A673 (cell line): ENCODE measurements around the gene OR7G2. TPM values are rescaled to one million over a fixed set of nuclear protein-coding genes. Genes with fewer than 3 reads are reported as not detected.

Source experiments
- BruUV-seq: library from RNA; stranded (reverse); fragments of 400-500 nt; replicated peaks from 2 replicates; lab custom pipeline; 2021; lab: Mats Ljungman, UMichigan
- CTCF ChIA-PET: fragments of 300-600 bp; sonication (Branson Sonifier 250); formaldehyde crosslinking; loops from one replicate; lab custom pipeline; 2022; ENCODE audit warnings: antibody characterized with exemption; lab: Charles Lee
- POLR2A ChIA-PET: fragments of 300-600 bp; sonication (Branson Sonifier 250); formaldehyde crosslinking; loops from one replicate; lab custom pipeline; 2022; ENCODE audit warnings: antibody characterized with exemption; ENCODE audit not compliant: low non-redundant PET; lab: Charles Lee
- DNase-seq: peaks from one replicate; pipeline ENCODE4 v3.0.0-alpha.2; 2015; ENCODE audit warnings: low spot score
- H3K27ac ChIP-seq: fragments of 200-600 bp; sonication (generic); 2 replicates; pipeline ENCODE4 v1.5.1; 2016; ENCODE audit warnings: mixed run types, low read depth, mild to moderate bottlenecking, mixed read lengths, antibody characterized with exemption, low read length; ENCODE audit not compliant: poor library complexity, severe bottlenecking
- H3K27me3 ChIP-seq: fragments of 200-600 bp; sonication (generic); replicated peaks from 2 replicates; pipeline ENCODE4 v1.6.1; 2017; ENCODE audit warnings: mixed run types, low read depth, mild to moderate bottlenecking, mixed read lengths, antibody characterized with exemption, low read length; ENCODE audit not compliant: insufficient read depth, poor library complexity
- H3K36me3 ChIP-seq: fragments of 200-600 bp; sonication (generic); 2 replicates; pipeline ENCODE4 v1.6.1; 2016; ENCODE audit warnings: mixed run types, mild to moderate bottlenecking, mixed read lengths, antibody characterized with exemption, low read length; ENCODE audit not compliant: insufficient read depth, poor library complexity, severe bottlenecking
- H3K4me1 ChIP-seq: fragments of 200-600 bp; sonication (generic); 2 replicates; pipeline ENCODE4 v1.6.1; 2017; ENCODE audit warnings: mixed run types, mild to moderate bottlenecking, mixed read lengths, antibody characterized with exemption, low read length; ENCODE audit not compliant: insufficient read depth, poor library complexity, severe bottlenecking
- H3K4me3 ChIP-seq: fragments of 200-600 bp; sonication (generic); 2 replicates; pipeline ENCODE4 v1.5.1; 2016; ENCODE audit warnings: low read depth, mixed run types, mild to moderate bottlenecking, mixed read lengths, low read length; ENCODE audit not compliant: poor library complexity, severe bottlenecking
- H3K9me3 ChIP-seq: fragments of 200-600 bp; sonication (generic); 2 replicates; pipeline ENCODE4 v1.6.1; 2016; ENCODE audit warnings: mixed run types, low read depth, mild to moderate bottlenecking, mixed read lengths, antibody characterized with exemption, low read length; ENCODE audit not compliant: poor library complexity, severe bottlenecking
- EZH2 ChIP-seq: fragments of 200-600 bp; sonication (generic); IDR thresholded peaks from 2 replicates; pipeline ENCODE4 v1.6.1; 2017; ENCODE audit warnings: borderline replicate concordance, low read depth, mild to moderate bottlenecking, mixed read lengths, antibody characterized with exemption, low read length; ENCODE audit not compliant: poor library complexity, severe bottlenecking
- intact Hi-C: fragments of 100-400 bp; cut with micrococcal nuclease; formaldehyde crosslinking; loops from one replicate; pipeline ENCODE4 v1.10.0; 2022; ENCODE audit not compliant: unreplicated experiment
- total RNA-seq: library from RNA; stranded (reverse); gene quantifications from 2 replicates; pipeline ENCODE4 v1.2.3, GENCODE V29; 2021
- TF ChIP-seq, protein P1 (sequence below): fragments of 300-800, 200-600 bp; sonication (generic); conservative IDR thresholded peaks from 2 replicates; pipeline ENCODE4 v1.5.1; 2017; ENCODE audit warnings: low read depth, mild to moderate bottlenecking, antibody characterized with exemption, low read length, moderate library complexity, mixed read lengths

OR7G2 gene
- total RNA-seq, 1 experiment from 2014 or later: not detected

DNA sequence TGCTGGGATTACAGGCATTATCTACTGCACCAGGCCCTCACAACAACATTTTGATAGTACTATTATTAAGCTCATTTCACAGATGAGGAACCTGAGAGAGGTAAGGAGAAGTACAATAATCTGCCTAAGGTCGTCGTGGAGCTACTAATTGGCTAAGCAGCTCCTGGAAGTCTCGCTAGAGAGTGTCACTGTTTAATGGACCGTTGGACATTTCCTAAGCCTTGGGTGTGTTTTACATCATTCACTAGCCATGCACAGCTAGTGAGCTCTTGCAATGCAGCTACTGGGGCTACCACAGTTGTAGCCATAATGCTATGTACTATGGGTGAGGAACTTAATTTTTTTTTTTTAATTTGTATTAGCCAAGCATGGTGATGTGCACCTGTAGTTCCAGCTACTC lies 54.4 kb downstream of the OR7G2 start:
- intact Hi-C loops: no loop called here
- Histone ChIP-seq H3K9me3 (no peaks in the 10 kb centered on the region), H3K4me1 (no peaks in the 10 kb centered on the region), H3K27ac (no peak overlapping the region), H3K27me3 (no peaks in the 10 kb centered on the region), H3K4me3 (no peak overlapping the region), H3K36me3 (no peaks in the 10 kb centered on the region)
- DNase-seq: no peak
- no TSS peak for BruUV-seq
- CTCF ChIA-PET: no interaction called here
- TF ChIP-seq EZH2: no peak
- TF ChIP-seq, protein P1, sequence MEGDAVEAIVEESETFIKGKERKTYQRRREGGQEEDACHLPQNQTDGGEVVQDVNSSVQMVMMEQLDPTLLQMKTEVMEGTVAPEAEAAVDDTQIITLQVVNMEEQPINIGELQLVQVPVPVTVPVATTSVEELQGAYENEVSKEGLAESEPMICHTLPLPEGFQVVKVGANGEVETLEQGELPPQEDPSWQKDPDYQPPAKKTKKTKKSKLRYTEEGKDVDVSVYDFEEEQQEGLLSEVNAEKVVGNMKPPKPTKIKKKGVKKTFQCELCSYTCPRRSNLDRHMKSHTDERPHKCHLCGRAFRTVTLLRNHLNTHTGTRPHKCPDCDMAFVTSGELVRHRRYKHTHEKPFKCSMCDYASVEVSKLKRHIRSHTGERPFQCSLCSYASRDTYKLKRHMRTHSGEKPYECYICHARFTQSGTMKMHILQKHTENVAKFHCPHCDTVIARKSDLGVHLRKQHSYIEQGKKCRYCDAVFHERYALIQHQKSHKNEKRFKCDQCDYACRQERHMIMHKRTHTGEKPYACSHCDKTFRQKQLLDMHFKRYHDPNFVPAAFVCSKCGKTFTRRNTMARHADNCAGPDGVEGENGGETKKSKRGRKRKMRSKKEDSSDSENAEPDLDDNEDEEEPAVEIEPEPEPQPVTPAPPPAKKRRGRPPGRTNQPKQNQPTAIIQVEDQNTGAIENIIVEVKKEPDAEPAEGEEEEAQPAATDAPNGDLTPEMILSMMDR: no peak
- POLR2A ChIA-PET: no interaction called here

Other genes with a start within 250 kb of the OR7G2 start
- gene MUC16, start 97.1 kb downstream of the OR7G2 start, total RNA-seq: not detected in 2 replicates
- not detected in 2 replicates for gene OR1M1, start 20.4 kb downstream of the OR7G2 start, total RNA-seq
- not detected in 2 replicates for gene OR7G1, start 8.3 kb upstream of the OR7G2 start, total RNA-seq
- gene OR7G3, start 19.5 kb upstream of the OR7G2 start, total RNA-seq: not detected in 2 replicates
- gene ZNF317, start 32.9 kb upstream of the OR7G2 start, total RNA-seq: 46.2 and 50.6 TPM in 2 replicates
- not detected in 2 replicates for gene OR7D2, start 71.5 kb upstream of the OR7G2 start, total RNA-seq
- not detected in 2 replicates for gene OR7D4, start 112.1 kb upstream of the OR7G2 start, total RNA-seq
- not detected in 2 replicates for gene OR7E24, start 143.5 kb upstream of the OR7G2 start, total RNA-seq
- 5.5 and 6.6 TPM in 2 replicates for gene ZNF699, start 202.4 kb upstream of the OR7G2 start, total RNA-seq
- 12.3 and 17.2 TPM in 2 replicates for gene ZNF559, start 216.7 kb upstream of the OR7G2 start, total RNA-seq